HG03108 (cell line): ENCODE data around the gene OBSCN.

Experiments
- ATAC-seq: cut with Tn5 transposase; IDR thresholded peaks from one replicate; pipeline ENCODE4 v1.9.1; 2021; ENCODE audit warnings: moderate library complexity; ENCODE audit not compliant: unreplicated experiment

The OBSCN gene

GRCh38 chr1:228408869-228409805 is 201.3 kb downstream of the OBSCN start:
- no peak for ATAC-seq

GRCh38 chr1:228410015-228410414 is 202.2 kb downstream of the OBSCN start:
- ATAC-seq: no peak

GRCh38 chr1:228410671-228411070 is 202.8 kb downstream of the OBSCN start:
- ATAC-seq: no peak

GRCh38 chr1:228411121-228411520 is 203.3 kb downstream of the OBSCN start:
- ATAC-seq: no peak

- ATAC-seq: no peak
Measured at GRCh38 chr1:228411548-228412430, 203.9 kb downstream of the OBSCN start.

- no peak for ATAC-seq
Measured at GRCh38 chr1:228413241-228414010, 205.6 kb downstream of the OBSCN start.

- ATAC-seq: no peak
Measured at GRCh38 chr1:228414511-228415211, 206.8 kb downstream of the OBSCN start.

- no peak for ATAC-seq
Measured at GRCh38 chr1:228415221-228415620, 207.4 kb downstream of the OBSCN start.

- ATAC-seq: no peak
Measured at GRCh38 chr1:228415853-228416216, 208.0 kb downstream of the OBSCN start.

- ATAC-seq: no peak
Measured at GRCh38 chr1:228416217-228416933, 208.5 kb downstream of the OBSCN start, which contains the start of gene TRIM17. TRIM17 (minus strand) TSS chr1:228416861; CDS start chr1:228415072, 1,789 bp downstream.

GRCh38 chr1:228417061-228417460 is 209.2 kb downstream of the OBSCN start:
- no peak for ATAC-seq

- no peak for ATAC-seq
Measured at GRCh38 chr1:228417483-228418203, 209.8 kb downstream of the OBSCN start.

GRCh38 chr1:228420968-228421826 is 213.4 kb downstream of the OBSCN start:
- no peak for ATAC-seq

- no peak for ATAC-seq
Measured at GRCh38 chr1:228423404-228424053, 215.7 kb downstream of the OBSCN start.

GRCh38 chr1:228424685-228425660 is 217.1 kb downstream of the OBSCN start:
- no peak for ATAC-seq

- no peak for ATAC-seq
Measured at GRCh38 chr1:228426518-228427175, 218.8 kb downstream of the OBSCN start.
